HCT116 (cell line): ENCODE measurements around the gene ZNF414. TPM values are rescaled to one million over a fixed set of nuclear protein-coding genes. Genes with fewer than 3 reads are reported as not detected.
A peak's percentile ranks its signal among the peaks of the same experiment; 100 is the strongest.

ENCODE experiments used
- ATAC-seq: fragments of 200-7000 bp; cut with Tn5 transposase; 2 replicates; pipeline ENCODE4 v1.9.1; 2020; ENCODE audit warnings: mild to moderate bottlenecking, moderate library complexity
- BruUV-seq: library from RNA; stranded (reverse); fragments of 400-500 nt; replicated peaks from 2 replicates; lab custom pipeline; 2021; lab: Mats Ljungman, UMichigan
- CTCF ChIA-PET: fragments of 300-600 bp; sonication (Branson Sonifier 250); formaldehyde crosslinking; loops from one replicate; lab custom pipeline; 2021; ENCODE audit warnings: antibody characterized with exemption; lab: Charles Lee
- POLR2A ChIA-PET: fragments of 300-600, 350-600 bp; sonication (Branson Sonifier 250); formaldehyde crosslinking; loops from one replicate; lab custom pipeline; 2021; ENCODE audit warnings: antibody characterized with exemption; lab: Charles Lee
- RAD21 ChIA-PET, 2 experiments: fragments of 300-600 bp; sonication (Branson Sonifier 250); formaldehyde crosslinking; loops; one replicate each; lab custom pipeline; 2023; ENCODE audit warnings: low total read pairs in 2 of 2; ENCODE audit not compliant: uncharacterized antibody in 2 of 2, unreplicated experiment in 2 of 2, low non-redundant PET in 1 of 2; lab: Charles Lee
- DNase-seq: peaks from one replicate; pipeline ENCODE4 v3.0.0-alpha.2; 2010; ENCODE audit warnings: low read depth, low spot score
- H2AFZ ChIP-seq: fragments of 200-600 bp; shearing (Covaris generic), sonication (generic); 2 replicates; pipeline ENCODE4 v1.6.1; 2017; ENCODE audit warnings: low read depth, mixed run types, mixed read lengths, antibody characterized with exemption, low read length; ENCODE audit not compliant: poor library complexity, severe bottlenecking
- H3K27ac ChIP-seq: 2 replicates; pipeline ENCODE4 v1.5.1; 2012; ENCODE audit warnings: low read depth, low read length
- H3K27me3 ChIP-seq: fragments of 200-600 bp; sonication (generic); 2 replicates; pipeline ENCODE4 v1.6.1; 2016; ENCODE audit warnings: mixed run types, low read length, mixed read lengths; ENCODE audit not compliant: insufficient read depth
- H3K36me3 ChIP-seq, 2 experiments: fragments of 200-500 bp in 1 of 2; fragments of 200-600 bp in 1 of 2; sonication (Bioruptor generic) in 1 of 2; sonication (generic) in 1 of 2; 2 replicates each; pipeline versions ENCODE4 v1.5.1 to v1.6.1; 2014 to 2016; ENCODE audit warnings: low read length in 2 of 2, inconsistent platforms in 1 of 2, mixed read lengths in 1 of 2, mixed run types in 1 of 2; ENCODE audit not compliant: insufficient read depth in 2 of 2, control insufficient read depth in 1 of 2
- H3K4me1 ChIP-seq, 2 experiments: fragments of 200-600 bp in 1 of 2; sonication (generic) in 1 of 2; 2 replicates each; pipeline versions ENCODE4 v1.5.1 to v1.6.1; 2012 to 2017; ENCODE audit warnings: low read length in 2 of 2, inconsistent platforms in 1 of 2, mild to moderate bottlenecking in 1 of 2, mixed read lengths in 1 of 2, mixed run types in 1 of 2, moderate library complexity in 1 of 2; ENCODE audit not compliant: insufficient read depth in 2 of 2, control insufficient read depth in 1 of 2
- H3K4me2 ChIP-seq: fragments of 200-600 bp; sonication (generic); 2 replicates; pipeline ENCODE4 v1.6.1; 2017; ENCODE audit warnings: mixed run types, low read length, mixed read lengths
- H3K4me3 ChIP-seq, 2 experiments: fragments of 200-600 bp in 1 of 2; sonication (generic) in 1 of 2; replicated peaks in 1 of 2; 2 replicates each; pipeline ENCODE4 v1.5.1; 2011 to 2016; ENCODE audit warnings: low read length in 2 of 2, control low read depth in 1 of 2, low read depth in 1 of 2, mild to moderate bottlenecking in 1 of 2, mixed read lengths in 1 of 2, mixed run types in 1 of 2
- H3K79me2 ChIP-seq: fragments of 200-600 bp; sonication (generic); 2 replicates; pipeline ENCODE4 v1.6.1; 2017; ENCODE audit warnings: mild to moderate bottlenecking, mixed run types, low read length, moderate library complexity, mixed read lengths; ENCODE audit not compliant: insufficient read depth
- H3K9ac ChIP-seq: fragments of 200-600 bp; sonication (generic); 2 replicates; pipeline ENCODE4 v1.6.1; 2016; ENCODE audit warnings: low read length, mixed read lengths
- H3K9me2 ChIP-seq: fragments of 200-600 bp; sonication (generic), shearing (Covaris generic); 2 replicates; pipeline ENCODE4 v1.6.1; 2017; ENCODE audit warnings: mixed run types, mild to moderate bottlenecking, moderate library complexity; ENCODE audit not compliant: insufficient read depth
- H3K9me3 ChIP-seq, 2 experiments: fragments of 200-500 bp in 1 of 2; fragments of 200-600 bp in 1 of 2; sonication (Bioruptor generic) in 1 of 2; sonication (generic) in 1 of 2; 2 replicates each; pipeline ENCODE4 v1.6.1; 2014 to 2017; ENCODE audit warnings: low read length in 2 of 2, mixed read lengths in 2 of 2, inconsistent platforms in 1 of 2, low read depth in 1 of 2, mild to moderate bottlenecking in 1 of 2, mixed run types in 1 of 2, moderate library complexity in 1 of 2; ENCODE audit not compliant: control insufficient read depth in 1 of 2, insufficient read depth in 1 of 2
- H4K20me1 ChIP-seq: fragments of 200-600 bp; sonication (generic), shearing (Covaris generic); 2 replicates; pipeline ENCODE4 v1.6.1; 2017; ENCODE audit warnings: mixed run types, mild to moderate bottlenecking, moderate library complexity; ENCODE audit not compliant: insufficient read depth
- ATF3 ChIP-seq: IDR thresholded peaks from 2 replicates; pipeline ENCODE4 v1.6.1; 2012
- CBX3 ChIP-seq: IDR thresholded peaks from 2 replicates; pipeline ENCODE4 v1.6.1; 2012; ENCODE audit warnings: low read depth
- CEBPB ChIP-seq: IDR thresholded peaks from 2 replicates; pipeline ENCODE4 v1.6.1; 2012; ENCODE audit warnings: low read depth
- CTCF ChIP-seq, 3 experiments: fragments of 200-600 bp in 1 of 3; sonication (generic) in 1 of 3; IDR thresholded peaks in 2 of 3; conservative IDR thresholded peaks in 1 of 3; 2 replicates each; pipeline ENCODE4 v1.5.1; 2012 to 2017; ENCODE audit warnings: low read depth in 2 of 3, low read length in 2 of 3, antibody characterized with exemption in 1 of 3, borderline replicate concordance in 1 of 3, control low read depth in 1 of 3, mild to moderate bottlenecking in 1 of 3, mixed read lengths in 1 of 3, mixed run types in 1 of 3, moderate library complexity in 1 of 3; ENCODE audit not compliant: insufficient read depth in 1 of 3
- EGR1 ChIP-seq: IDR thresholded peaks from 2 replicates; pipeline ENCODE4 v1.6.1; 2012; ENCODE audit warnings: low read depth
- ELF1 ChIP-seq: IDR thresholded peaks from 2 replicates; pipeline ENCODE4 v1.6.1; 2012; ENCODE audit warnings: low read depth, borderline replicate concordance
- EZH2 ChIP-seq: fragments of 200-600 bp; sonication (generic); IDR thresholded peaks from 2 replicates; pipeline ENCODE4 v1.6.1; 2017; ENCODE audit warnings: antibody characterized with exemption, mixed run types
- EZH2phosphoT487 ChIP-seq: fragments of 200-600 bp; IDR thresholded peaks from 2 replicates; pipeline ENCODE4 v1.6.1; 2018; ENCODE audit warnings: antibody characterized with exemption, borderline replicate concordance
- FOSL1 ChIP-seq: IDR thresholded peaks from 2 replicates; pipeline ENCODE4 v1.6.1; 2012; ENCODE audit warnings: low read depth
- JUND ChIP-seq: IDR thresholded peaks from 2 replicates; pipeline ENCODE4 v1.6.1; 2012
- POLR2A ChIP-seq: IDR thresholded peaks from 2 replicates; pipeline ENCODE4 v1.7.0; 2011; ENCODE audit warnings: borderline replicate concordance; ENCODE audit not compliant: insufficient read depth, insufficient read length; ENCODE audit errors: extremely low read depth
- POLR2AphosphoS5 ChIP-seq: IDR thresholded peaks from 2 replicates; pipeline ENCODE4 v1.6.1; 2011; ENCODE audit warnings: mild to moderate bottlenecking, low read depth, low read length, moderate library complexity
- RAD21 ChIP-seq: IDR thresholded peaks from 2 replicates; pipeline ENCODE4 v1.6.1; 2012; ENCODE audit warnings: low read depth, mild to moderate bottlenecking
- SIN3A ChIP-seq: IDR thresholded peaks from 2 replicates; pipeline ENCODE4 v1.6.1; 2012; ENCODE audit warnings: low read depth
- SP1 ChIP-seq: IDR thresholded peaks from 2 replicates; pipeline ENCODE4 v1.6.1; 2012; ENCODE audit warnings: low read depth
- SRF ChIP-seq: IDR thresholded peaks from 2 replicates; pipeline ENCODE4 v1.6.1; 2012; ENCODE audit warnings: low read depth
- TCF7L2 ChIP-seq: IDR thresholded peaks from 2 replicates; pipeline ENCODE4 v1.7.0; 2011; ENCODE audit warnings: borderline replicate concordance, inconsistent platforms; ENCODE audit not compliant: insufficient read depth, insufficient read length; ENCODE audit errors: extremely low read depth
- YY1 ChIP-seq: IDR thresholded peaks from 2 replicates; pipeline ENCODE4 v1.6.1; 2011; ENCODE audit warnings: low read length, low read depth, moderate library complexity, mild to moderate bottlenecking; ENCODE audit not compliant: insufficient replicate concordance; ENCODE audit errors: extremely low read depth
- ZBTB33 ChIP-seq: IDR thresholded peaks from 2 replicates; pipeline ENCODE4 v1.6.1; 2011; ENCODE audit warnings: mild to moderate bottlenecking, low read length, moderate library complexity; ENCODE audit not compliant: insufficient replicate concordance; ENCODE audit errors: extremely low read depth
- ZFX ChIP-seq: fragments of 450-650 bp; IDR thresholded peaks from 2 replicates; pipeline ENCODE4 v1.6.1; 2017
- ZNF274 ChIP-seq: fragments of 200-500 bp; sonication (Bioruptor generic); IDR thresholded peaks from 2 replicates; pipeline ENCODE4 v1.6.1; 2014; ENCODE audit warnings: mild to moderate bottlenecking, low read depth, low read length, inconsistent platforms
- intact Hi-C: fragments of 100-400 bp; cut with micrococcal nuclease; formaldehyde crosslinking; loops from 2 replicates; pipeline ENCODE4 v1.10.0; 2022
- total RNA-seq: library from RNA; stranded (reverse); gene quantifications from one replicate; pipeline ENCODE4 v1.2.1, GENCODE V29; 2021; ENCODE audit not compliant: unreplicated experiment

The ZNF414 gene
- total RNA-seq, 1 experiment from 2014 or later = 31.9 TPM

- no TSS peak for BruUV-seq
- TF ChIP-seq YY1 = no peak
- no peak for TF ChIP-seq JUND
- TF ChIP-seq SIN3A = no peak
- TF ChIP-seq ZNF274 = no peak
- TF ChIP-seq CEBPB = no peak
- peak; percentile 36 for TF ChIP-seq POLR2AphosphoS5
- TF ChIP-seq EGR1 = peak; percentile 73
- no peak for TF ChIP-seq SP1
- TF ChIP-seq RAD21 = peak; percentile 80
- peak; percentile 45; the same call in 1 of the 2 replicates for TF ChIP-seq ZFX
- no peak for TF ChIP-seq EZH2phosphoT487
- TF ChIP-seq CTCF (IDR thresholded peaks at IDR 0.05 in 2 of 3, conservative IDR thresholded peaks at IDR 0.05 in 1 of 3; ENCODE audit: borderline replicate concordance in 1 of 3, insufficient read depth in 1 of 3, low read depth in 2 of 3, low read length in 2 of 3) = peak; percentile 77 to 87 (median 84)
- TF ChIP-seq TCF7L2 = peak; percentile 13
- no peak for TF ChIP-seq SRF
- TF ChIP-seq EZH2 = no peak
- no peak for TF ChIP-seq FOSL1
- TF ChIP-seq ATF3 = no peak
- TF ChIP-seq ZBTB33 = no peak
- no peak for TF ChIP-seq CBX3
- TF ChIP-seq POLR2A = peak; percentile 46
- no peak for TF ChIP-seq ELF1
These were observed 8.1 kb downstream of the ZNF414 start for GRCh38 chr19:8505680-8506401.

More at GRCh38 chr19:8505680-8506401, 8.1 kb downstream of the ZNF414 start:
- DNase-seq = no peak
- H3K9me2 ChIP-seq = no peaks in the 10 kb centered on the region
- H3K4me1 ChIP-seq = peaks cover 18 to 21% of the 10 kb centered on the region in 2 experiments
- no peaks in the 10 kb centered on the region for H3K9me3 ChIP-seq
- CTCF ChIA-PET = interaction anchor here (0.7 to 2.1 kb wide), 9 partner anchors 8 to 170 kb away, joined by 3 to 14 read pairs (median 5); partner anchors contain the start of gene ZNF414
- H2AFZ ChIP-seq = no peak overlapping the region
- H3K4me3 ChIP-seq = peak overlapping the region; percentile 36 to 57
- intact Hi-C loops = loop anchor here (2.0 kb wide), 1 partner anchor 151 kb away; no protein-coding TSS in a partner anchor
- POLR2A ChIA-PET = interaction anchor here (0.5 to 1.5 kb wide), 2 partner anchors 8 to 39 kb away, joined by 3 to 8 read pairs; partner anchors contain the start of gene ZNF414
- no peaks in the 10 kb centered on the region for H4K20me1 ChIP-seq
- peak; percentile 89 for ATAC-seq
- RAD21 ChIA-PET = interaction anchor here in 1 of 2 experiments (0.6 to 1.0 kb wide), 3 partner anchors 9 to 156 kb away, joined by 3 to 6 read pairs (median 6); no protein-coding TSS in a partner anchor
- H3K36me3 ChIP-seq = no peaks in the 10 kb centered on the region
- H3K9ac ChIP-seq = peak overlapping the region; percentile 62
- H3K4me2 ChIP-seq = peak overlapping the region; percentile 87
- H3K27ac ChIP-seq = peak overlapping the region; percentile 77
- no peaks in the 10 kb centered on the region for H3K79me2 ChIP-seq
- H3K27me3 ChIP-seq = no peaks in the 10 kb centered on the region
